ENCODE data around the gene ANO3.

ANO3 gene

DNA sequence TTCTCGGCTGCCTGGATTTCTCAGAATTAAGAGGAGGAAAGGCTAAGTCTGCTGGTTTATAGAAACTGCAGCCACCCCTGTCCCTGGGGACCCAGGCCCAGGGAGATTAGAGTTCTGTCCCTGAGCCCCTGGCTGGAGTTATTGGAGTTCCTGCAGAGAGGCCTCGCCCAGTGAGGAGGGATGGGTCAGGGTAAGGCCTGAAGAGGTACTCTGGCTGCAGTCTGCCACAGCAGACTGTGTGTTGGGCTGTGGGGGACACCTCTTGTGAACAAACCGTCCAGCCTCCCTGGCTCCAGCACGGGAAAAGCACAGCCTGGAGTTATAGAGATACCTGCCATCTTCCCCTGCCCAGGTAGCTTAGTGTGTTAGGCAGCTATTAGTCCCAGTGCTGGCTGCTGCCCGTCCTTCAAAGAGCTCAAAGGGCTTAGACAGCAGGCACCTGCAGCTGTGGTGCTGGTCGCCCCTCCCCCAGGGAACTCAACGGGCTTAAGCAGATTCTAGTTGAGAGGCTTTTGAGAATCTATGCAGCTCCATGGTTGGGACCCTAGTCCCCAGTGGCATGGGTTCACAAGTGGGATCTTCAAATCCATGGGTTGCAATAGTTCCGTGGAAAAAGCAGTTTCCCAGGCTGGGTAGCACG lies 276.7 kb downstream of the ANO3 start:
- TF ChIP-seq, protein P1, sequence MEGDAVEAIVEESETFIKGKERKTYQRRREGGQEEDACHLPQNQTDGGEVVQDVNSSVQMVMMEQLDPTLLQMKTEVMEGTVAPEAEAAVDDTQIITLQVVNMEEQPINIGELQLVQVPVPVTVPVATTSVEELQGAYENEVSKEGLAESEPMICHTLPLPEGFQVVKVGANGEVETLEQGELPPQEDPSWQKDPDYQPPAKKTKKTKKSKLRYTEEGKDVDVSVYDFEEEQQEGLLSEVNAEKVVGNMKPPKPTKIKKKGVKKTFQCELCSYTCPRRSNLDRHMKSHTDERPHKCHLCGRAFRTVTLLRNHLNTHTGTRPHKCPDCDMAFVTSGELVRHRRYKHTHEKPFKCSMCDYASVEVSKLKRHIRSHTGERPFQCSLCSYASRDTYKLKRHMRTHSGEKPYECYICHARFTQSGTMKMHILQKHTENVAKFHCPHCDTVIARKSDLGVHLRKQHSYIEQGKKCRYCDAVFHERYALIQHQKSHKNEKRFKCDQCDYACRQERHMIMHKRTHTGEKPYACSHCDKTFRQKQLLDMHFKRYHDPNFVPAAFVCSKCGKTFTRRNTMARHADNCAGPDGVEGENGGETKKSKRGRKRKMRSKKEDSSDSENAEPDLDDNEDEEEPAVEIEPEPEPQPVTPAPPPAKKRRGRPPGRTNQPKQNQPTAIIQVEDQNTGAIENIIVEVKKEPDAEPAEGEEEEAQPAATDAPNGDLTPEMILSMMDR (IDR thresholded peaks at IDR 0.05; ENCODE audit: low read length, missing control alignments): no peak
- DNase-seq (ENCODE audit: low read depth): no peak
- no peak overlapping the region for H3K4me3 ChIP-seq (replicated peaks; ENCODE audit: low read depth, low read length)

DNA sequence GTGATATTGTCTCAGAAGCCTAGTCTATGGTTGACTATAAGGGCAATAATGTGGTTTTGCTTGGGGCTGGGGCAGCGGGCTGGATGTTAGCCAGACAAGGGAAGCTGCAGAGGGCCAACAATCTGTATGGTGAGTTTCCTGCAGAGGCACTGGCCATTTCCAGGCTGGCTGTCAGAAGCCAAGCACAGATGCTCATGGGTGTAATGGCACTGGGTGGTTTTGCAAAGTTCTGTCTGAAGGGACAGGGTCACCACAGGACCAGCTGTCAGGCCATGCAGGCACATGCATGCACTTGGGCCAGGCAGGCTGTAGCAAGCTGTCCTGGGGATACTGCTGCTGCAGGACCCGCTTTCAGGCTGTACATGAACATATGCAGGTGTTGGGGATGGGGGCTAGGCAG lies 281.8 kb downstream of the ANO3 start:
- TF ChIP-seq, protein P1 (IDR thresholded peaks at IDR 0.05; ENCODE audit: low read length, missing control alignments): no peak
- DNase-seq (ENCODE audit: low read depth): no peak

DNA sequence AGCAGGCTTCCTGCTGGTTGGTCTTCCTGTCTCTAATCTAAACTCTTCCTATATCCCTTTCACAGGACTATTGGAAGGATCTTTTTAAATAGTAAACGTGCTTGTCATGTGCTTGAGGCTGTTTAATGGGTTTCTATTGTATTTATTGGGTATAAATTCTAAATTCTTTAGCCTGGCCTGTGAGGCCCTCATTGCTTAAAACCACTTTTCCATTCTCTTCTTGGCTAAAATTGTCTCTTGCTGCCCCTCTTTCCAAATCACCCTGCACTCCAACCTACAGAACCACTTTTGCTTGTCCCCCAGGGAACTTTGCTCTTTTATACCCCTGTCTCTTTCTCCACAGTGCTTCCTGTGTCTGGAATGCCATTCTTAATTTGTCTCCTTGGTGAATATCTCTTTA lies 286.5 kb downstream of the ANO3 start:
- H3K4me3 ChIP-seq (replicated peaks; ENCODE audit: low read depth, low read length): no peak overlapping the region
- DNase-seq (ENCODE audit: low read depth): no peak
- TF ChIP-seq, protein P1 (IDR thresholded peaks at IDR 0.05; ENCODE audit: low read length, missing control alignments): no peak

More for the DNA sequence above, 281.8 kb downstream of the ANO3 start:
- H3K4me3 ChIP-seq (replicated peaks; ENCODE audit: low read depth, low read length): no peak overlapping the region

DNA sequence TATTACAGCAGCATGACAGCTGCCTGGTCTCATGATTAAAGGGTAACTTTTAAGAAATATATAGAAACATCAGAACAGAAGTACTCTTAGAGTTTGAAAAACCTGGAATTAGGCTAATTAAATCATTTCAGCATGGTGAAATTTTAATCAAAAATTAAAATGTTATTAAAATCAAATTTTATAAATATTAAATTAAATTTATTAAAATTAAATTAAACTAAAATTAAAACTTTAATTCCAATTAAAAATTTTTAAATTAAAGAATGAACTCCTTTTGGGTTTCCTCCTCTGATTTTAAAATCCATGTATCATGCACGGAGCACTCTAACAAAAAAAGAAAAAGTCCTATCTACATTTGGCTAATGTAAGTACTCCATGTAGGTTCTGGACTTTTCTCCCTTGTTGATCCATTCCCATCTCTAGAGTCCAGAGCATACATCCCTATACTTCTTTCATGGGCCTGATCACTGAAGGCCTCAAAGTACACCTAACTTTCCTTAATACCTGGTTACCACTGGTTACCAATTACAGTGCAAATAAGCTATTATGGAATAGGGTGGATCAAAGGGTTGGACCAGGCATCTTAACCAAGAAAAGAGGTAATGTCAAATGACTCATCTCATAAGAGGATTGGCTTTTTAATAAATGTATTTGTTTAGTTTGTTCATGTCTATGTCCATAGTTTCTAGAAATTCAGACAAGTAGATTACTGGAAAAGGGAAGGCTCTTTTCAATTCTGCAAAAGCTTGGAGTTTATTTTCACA lies 288.5 kb downstream of the ANO3 start:
- no peak for DNase-seq (ENCODE audit: low read depth)
- TF ChIP-seq, protein P1 (IDR thresholded peaks at IDR 0.05; ENCODE audit: low read length, missing control alignments): no peak
- no peak overlapping the region for H3K4me3 ChIP-seq (replicated peaks; ENCODE audit: low read depth, low read length)

DNA sequence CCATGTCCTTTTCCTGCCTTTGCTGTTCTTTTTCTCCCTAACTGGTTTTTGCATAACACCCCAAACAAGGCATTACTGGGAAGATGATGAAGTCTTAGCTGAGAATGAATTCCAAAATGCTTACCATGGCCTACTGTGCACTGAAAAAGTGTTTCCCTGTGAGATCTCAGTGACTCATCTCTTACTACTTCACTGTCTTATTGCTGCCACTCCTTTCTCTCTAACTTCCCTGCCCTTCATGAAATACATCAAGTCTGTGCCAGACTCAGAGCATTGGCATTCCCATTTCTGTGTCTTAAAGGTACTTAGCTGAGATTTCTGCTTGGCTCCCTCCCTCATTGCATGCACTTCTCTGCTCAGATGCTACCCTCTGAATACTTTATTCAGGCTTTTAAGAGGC lies 289.2 kb downstream of the ANO3 start:
- TF ChIP-seq, protein P1 (IDR thresholded peaks at IDR 0.05; ENCODE audit: low read length, missing control alignments): no peak
- H3K4me3 ChIP-seq (replicated peaks; ENCODE audit: low read depth, low read length): no peak overlapping the region
- peak; percentile 50 for DNase-seq (ENCODE audit: low read depth)

DNA sequence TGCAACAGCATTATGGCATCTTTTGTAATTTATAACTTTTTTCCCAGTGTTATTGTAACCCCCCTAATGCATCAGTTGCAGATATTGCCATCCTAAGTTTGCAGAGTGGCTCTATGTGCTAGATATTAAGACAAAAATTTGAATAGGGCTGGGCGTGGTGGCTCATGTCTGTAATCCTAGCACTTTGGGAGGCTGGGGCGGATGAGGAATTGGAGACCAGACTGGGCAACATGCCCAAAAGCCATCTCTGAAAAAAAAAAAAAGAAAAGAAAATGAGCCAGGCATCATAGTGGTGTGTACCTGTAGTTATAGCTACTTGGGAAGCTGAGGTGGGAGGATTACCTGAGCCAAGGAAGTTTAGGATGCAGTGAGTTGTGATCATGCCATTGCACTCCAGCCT lies 290.3 kb downstream of the ANO3 start:
- TF ChIP-seq, protein P1 (IDR thresholded peaks at IDR 0.05; ENCODE audit: low read length, missing control alignments): no peak
- H3K4me3 ChIP-seq (replicated peaks; ENCODE audit: low read depth, low read length): no peak overlapping the region
- DNase-seq (ENCODE audit: low read depth): no peak
